Mammary epithelial cell (primary cell): ENCODE measurements around the gene NASP.

Source experiments
- CTCF ChIP-seq, 2 donors: IDR thresholded peaks in 1 of 2; conservative IDR thresholded peaks in 1 of 2; 2 replicates each; pipeline ENCODE4 v1.5.1; 2011 to 2012; ENCODE audit warnings: inconsistent platforms in 2 of 2, low read length in 2 of 2, mild to moderate bottlenecking in 2 of 2, control low read depth in 1 of 2, low read depth in 1 of 2; ENCODE audit not compliant: insufficient read depth in 1 of 2; ENCODE audit errors: extremely low read depth in 1 of 2
- EZH2 ChIP-seq: IDR thresholded peaks from 2 replicates; pipeline ENCODE4 v1.6.1; 2012; ENCODE audit warnings: low read length, inconsistent platforms, borderline replicate concordance

GRCh38 chr1:45647248-45648021, 63.6 kb downstream of the NASP start:
- TF ChIP-seq CTCF (conservative IDR thresholded peaks at IDR 0.05 in 1 of 2, IDR thresholded peaks at IDR 0.05 in 1 of 2; ENCODE audit: extremely low read depth in 1 of 2, insufficient read depth in 1 of 2, low read depth in 1 of 2, low read length in 2 of 2) (no peak), EZH2 (no peak)
